ENCODE measurements around the gene NMT1. TPM values are rescaled to one million over a fixed set of nuclear protein-coding genes. Genes with fewer than 3 reads are reported as not detected.

The NMT1 gene
- polyA plus RNA-seq, 4 donors: 38.9 to 131 (median 72.0) TPM

GRCh38 chr17:45030733-45031132, 30.4 kb upstream of the NMT1 start:
- Histone ChIP-seq H3K36me3 (ENCODE audit: control insufficient read depth in 3 of 3, insufficient read depth in 2 of 3, low read depth in 1 of 3, low read length in 3 of 3) (peaks cover 2 to 84% (median 8%) of the 10 kb centered on the region in 3 donors), H3K4me3 (ENCODE audit: low read depth in 1 of 3, low read length in 3 of 3) (no peak overlapping the region), H3K9me3 (ENCODE audit: control insufficient read depth in 2 of 2, insufficient read depth in 1 of 2, low read depth in 1 of 2, low read length in 1 of 2) (no peaks in the 10 kb centered on the region), H3K27ac (ENCODE audit: low read depth in 1 of 3, low read length in 2 of 3) (no peak overlapping the region), H3K27me3 (ENCODE audit: control insufficient read depth in 3 of 3, insufficient read depth in 3 of 3, low read length in 3 of 3) (no peaks in the 10 kb centered on the region), H3K4me1 (ENCODE audit: control insufficient read depth in 3 of 3, insufficient read depth in 2 of 3, low read depth in 1 of 3, low read length in 2 of 3) (peaks cover 0 to 3% (median 0%) of the 10 kb centered on the region in 3 donors)
- DNase-seq: no peak
- 85 to 91% (median 87%) methylated on average over 6 of the region's 6 CpGs for WGBS, 3 donors
- FAIRE-seq: no peak

DNA sequence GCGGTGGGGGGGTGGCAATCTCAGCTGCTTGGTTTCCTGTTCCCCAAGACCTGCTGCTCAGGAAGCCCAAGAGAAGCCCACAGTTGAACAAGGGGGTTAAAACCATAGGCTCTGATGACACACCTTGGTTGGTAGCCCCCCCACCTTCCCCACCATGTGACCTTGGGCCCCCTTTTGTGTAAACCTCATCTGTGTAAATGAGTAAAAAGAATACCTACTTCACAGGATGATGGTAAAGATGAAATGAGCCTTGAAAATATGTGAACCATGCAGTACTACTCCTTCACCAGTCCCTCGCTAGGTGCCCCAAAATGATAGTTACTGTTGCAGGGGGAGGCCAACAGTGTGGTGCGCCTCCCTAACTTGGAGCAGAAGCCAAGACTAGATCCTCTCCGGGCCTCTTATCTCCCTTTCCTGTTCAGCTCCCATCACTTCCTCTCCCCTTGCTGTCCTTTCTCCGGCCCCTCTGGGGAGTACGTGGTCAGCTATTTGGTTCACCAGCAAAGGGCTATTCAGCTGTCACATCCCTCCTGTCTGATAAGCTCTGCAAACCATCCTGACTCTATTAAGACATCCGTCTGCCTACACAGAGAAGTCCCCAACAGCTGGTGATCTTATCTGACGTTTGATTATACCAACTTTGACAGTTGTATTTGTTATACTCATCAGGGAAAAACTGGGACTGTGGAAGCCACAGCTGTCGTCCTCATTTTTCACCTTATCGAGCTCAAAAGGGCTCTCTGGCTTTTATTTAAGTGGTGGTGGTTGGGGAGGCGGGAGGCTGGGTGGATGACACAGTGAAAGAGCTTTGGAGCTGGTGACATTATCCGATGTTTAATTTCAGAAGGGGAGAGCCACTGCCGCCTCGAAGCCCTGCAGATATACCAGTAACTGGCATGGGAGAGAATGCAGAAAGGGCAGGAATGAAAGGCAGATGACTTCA, 29.6 kb upstream of the NMT1 start:
- WGBS, 3 donors: 65 to 89% (median 85%) methylated on average over 14 of the region's 14 CpGs
- DNase-seq (no peak), FAIRE-seq (no peak)
- H3K9me3 ChIP-seq (ENCODE audit: control insufficient read depth in 2 of 2, insufficient read depth in 1 of 2, low read depth in 1 of 2, low read length in 1 of 2): no peaks in the 10 kb centered on the region
- H3K4me1 ChIP-seq (ENCODE audit: control insufficient read depth in 3 of 3, insufficient read depth in 2 of 3, low read depth in 1 of 3, low read length in 2 of 3): peaks cover 0 to 7% (median 0%) of the 10 kb centered on the region in 3 donors
- H3K27me3 ChIP-seq (ENCODE audit: control insufficient read depth in 3 of 3, insufficient read depth in 3 of 3, low read length in 3 of 3): no peaks in the 10 kb centered on the region
- H3K36me3 ChIP-seq (ENCODE audit: control insufficient read depth in 3 of 3, insufficient read depth in 2 of 3, low read depth in 1 of 3, low read length in 3 of 3): peaks cover 2 to 84% (median 8%) of the 10 kb centered on the region in 3 donors
- no peak overlapping the region for H3K4me3 ChIP-seq (ENCODE audit: low read depth in 1 of 3, low read length in 3 of 3)
- peak overlapping the region in 1 of 3 donors; percentile 0 for H3K27ac ChIP-seq (ENCODE audit: low read depth in 1 of 3, low read length in 2 of 3)

- Histone ChIP-seq H3K27ac (ENCODE audit: low read depth in 1 of 3, low read length in 2 of 3) (peak overlapping the region in 1 of 3 donors; percentile 0), H3K27me3 (ENCODE audit: control insufficient read depth in 3 of 3, insufficient read depth in 3 of 3, low read length in 3 of 3) (no peaks in the 10 kb centered on the region), H3K36me3 (ENCODE audit: control insufficient read depth in 3 of 3, insufficient read depth in 2 of 3, low read depth in 1 of 3, low read length in 3 of 3) (peaks cover 0 to 80% (median 8%) of the 10 kb centered on the region in 3 donors), H3K9me3 (ENCODE audit: control insufficient read depth in 2 of 2, insufficient read depth in 1 of 2, low read depth in 1 of 2, low read length in 1 of 2) (no peaks in the 10 kb centered on the region), H3K4me1 (ENCODE audit: control insufficient read depth in 3 of 3, insufficient read depth in 2 of 3, low read depth in 1 of 3, low read length in 2 of 3) (peaks cover 0 to 13% (median 2%) of the 10 kb centered on the region in 3 donors), H3K4me3 (ENCODE audit: low read depth in 1 of 3, low read length in 3 of 3) (no peak overlapping the region)
- 80 to 93% (median 90%) methylated on average over 9 of the region's 9 CpGs for WGBS, 3 donors
- FAIRE-seq: no peak
- DNase-seq: no peak
These were observed 29.0 kb upstream of the NMT1 start for GRCh38 chr17:45032174-45032541.

GRCh38 chr17:45034599-45034998, 26.5 kb upstream of the NMT1 start:
- Histone ChIP-seq H3K9me3 (ENCODE audit: control insufficient read depth in 2 of 2, insufficient read depth in 1 of 2, low read depth in 1 of 2, low read length in 1 of 2) (no peaks in the 10 kb centered on the region), H3K36me3 (ENCODE audit: control insufficient read depth in 3 of 3, insufficient read depth in 2 of 3, low read depth in 1 of 3, low read length in 3 of 3) (peaks cover 0 to 75% (median 8%) of the 10 kb centered on the region in 3 donors), H3K4me3 (ENCODE audit: low read depth in 1 of 3, low read length in 3 of 3) (no peak overlapping the region), H3K27me3 (ENCODE audit: control insufficient read depth in 3 of 3, insufficient read depth in 3 of 3, low read length in 3 of 3) (no peaks in the 10 kb centered on the region), H3K27ac (ENCODE audit: low read depth in 1 of 3, low read length in 2 of 3) (no peak overlapping the region), H3K4me1 (ENCODE audit: control insufficient read depth in 3 of 3, insufficient read depth in 2 of 3, low read depth in 1 of 3, low read length in 2 of 3) (peaks cover 0 to 14% (median 2%) of the 10 kb centered on the region in 3 donors)
- no peak for DNase-seq
- WGBS, 3 donors: 95 to 98% (median 95%) methylated on average over 14 of the region's 14 CpGs
- FAIRE-seq: no peak

GRCh38 chr17:45035848-45036247, 25.3 kb upstream of the NMT1 start:
- Histone ChIP-seq H3K27me3 (ENCODE audit: control insufficient read depth in 3 of 3, insufficient read depth in 3 of 3, low read length in 3 of 3) (no peaks in the 10 kb centered on the region), H3K4me3 (ENCODE audit: low read depth in 1 of 3, low read length in 3 of 3) (no peak overlapping the region), H3K9me3 (ENCODE audit: control insufficient read depth in 2 of 2, insufficient read depth in 1 of 2, low read depth in 1 of 2, low read length in 1 of 2) (no peaks in the 10 kb centered on the region), H3K4me1 (ENCODE audit: control insufficient read depth in 3 of 3, insufficient read depth in 2 of 3, low read depth in 1 of 3, low read length in 2 of 3) (peaks cover 0 to 14% (median 2%) of the 10 kb centered on the region in 3 donors), H3K27ac (ENCODE audit: low read depth in 1 of 3, low read length in 2 of 3) (no peak overlapping the region), H3K36me3 (ENCODE audit: control insufficient read depth in 3 of 3, insufficient read depth in 2 of 3, low read depth in 1 of 3, low read length in 3 of 3) (peaks cover 0 to 66% (median 8%) of the 10 kb centered on the region in 3 donors)
- WGBS, 3 donors: 92 to 96% (median 96%) methylated on average over 14 of the region's 14 CpGs
- FAIRE-seq (no peak), DNase-seq (no peak)

DNA sequence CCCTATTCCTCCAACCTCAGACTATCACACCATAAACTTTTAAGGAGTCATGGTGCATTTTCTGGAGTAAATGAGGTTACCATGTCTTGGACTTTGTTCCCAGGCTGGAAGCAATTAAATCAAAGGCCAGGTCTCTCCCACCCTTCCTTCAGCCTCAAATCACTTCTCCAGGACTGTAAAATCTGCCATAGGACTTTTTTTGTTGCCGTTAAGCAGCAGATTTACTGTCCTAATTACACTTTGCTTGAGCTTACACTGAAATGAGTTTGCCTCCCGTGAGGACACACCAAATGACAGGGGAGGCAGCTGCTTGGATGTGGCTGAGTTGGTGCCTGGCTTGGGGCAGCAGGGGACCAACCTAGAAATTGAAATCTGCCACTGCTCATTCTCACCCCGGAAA, 24.4 kb upstream of the NMT1 start:
- WGBS, 3 donors: 28 to 58% (median 40%) methylated on average over 3 of the region's 3 CpGs
- peak overlapping the region in 1 of 3 donors; percentile 4 for H3K27ac ChIP-seq (ENCODE audit: low read depth in 1 of 3, low read length in 2 of 3)
- FAIRE-seq: no peak

DNA sequence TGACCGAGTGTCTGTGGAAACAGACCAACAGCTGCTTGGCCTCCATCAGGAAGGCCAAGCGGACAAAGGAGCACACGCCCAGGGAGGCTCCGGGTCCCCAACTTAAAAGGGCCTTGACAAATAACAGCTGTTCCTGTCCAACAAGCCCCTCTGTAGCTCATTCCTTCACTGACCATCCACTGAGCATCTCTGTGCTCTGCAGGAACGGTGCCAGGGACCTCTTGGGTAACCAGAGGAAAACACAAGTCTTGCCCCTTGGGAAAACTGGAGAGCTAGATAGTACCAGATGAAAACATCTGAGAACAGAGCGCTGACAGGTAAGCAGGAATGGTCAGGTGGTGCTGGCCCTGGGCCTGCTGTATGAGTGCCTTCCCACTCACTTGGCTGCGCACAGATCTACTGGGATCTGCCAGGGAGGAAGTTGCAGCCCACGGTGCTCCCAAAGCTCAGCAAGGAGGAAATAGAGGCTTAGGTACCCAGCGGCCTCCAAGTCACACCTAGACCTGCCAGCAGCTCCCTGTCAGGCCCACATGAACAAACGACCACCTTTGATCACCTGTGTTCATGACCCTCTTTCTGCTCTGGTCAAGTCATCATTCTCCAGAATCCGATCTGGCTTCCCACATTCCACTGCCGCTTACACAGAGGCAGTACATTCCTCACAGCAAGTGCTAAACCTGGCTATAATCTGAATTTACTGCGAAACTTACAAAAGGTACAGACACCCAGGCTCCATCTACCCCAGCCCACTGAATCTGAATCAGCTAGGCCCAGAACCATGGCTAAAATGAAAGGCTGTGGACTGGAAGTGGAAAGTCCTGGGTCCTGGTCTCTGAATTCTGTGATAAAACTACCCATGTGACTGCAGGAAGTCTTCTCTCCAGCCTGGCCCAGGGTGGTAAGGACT, 22.1 kb upstream of the NMT1 start:
- DNase-seq (no peak), FAIRE-seq (no peak)
- H3K36me3 ChIP-seq (ENCODE audit: control insufficient read depth in 3 of 3, insufficient read depth in 2 of 3, low read depth in 1 of 3, low read length in 3 of 3): peaks cover 0 to 48% (median 2%) of the 10 kb centered on the region in 3 donors
- H3K9me3 ChIP-seq (ENCODE audit: control insufficient read depth in 2 of 2, insufficient read depth in 1 of 2, low read depth in 1 of 2, low read length in 1 of 2): no peaks in the 10 kb centered on the region
- H3K4me1 ChIP-seq (ENCODE audit: control insufficient read depth in 3 of 3, insufficient read depth in 2 of 3, low read depth in 1 of 3, low read length in 2 of 3): peaks cover 0 to 14% (median 2%) of the 10 kb centered on the region in 3 donors
- no peak overlapping the region for H3K4me3 ChIP-seq (ENCODE audit: low read depth in 1 of 3, low read length in 3 of 3)
- H3K27me3 ChIP-seq (ENCODE audit: control insufficient read depth in 3 of 3, insufficient read depth in 3 of 3, low read length in 3 of 3): no peaks in the 10 kb centered on the region
- no peak overlapping the region for H3K27ac ChIP-seq (ENCODE audit: low read depth in 1 of 3, low read length in 2 of 3)
- WGBS, 3 donors: 70 to 88% (median 84%) methylated on average over 13 of the region's 13 CpGs

More for the DNA sequence above, 24.4 kb upstream of the NMT1 start:
- Histone ChIP-seq H3K4me1 (ENCODE audit: control insufficient read depth in 3 of 3, insufficient read depth in 2 of 3, low read depth in 1 of 3, low read length in 2 of 3) (peaks cover 0 to 14% (median 2%) of the 10 kb centered on the region in 3 donors), H3K9me3 (ENCODE audit: control insufficient read depth in 2 of 2, insufficient read depth in 1 of 2, low read depth in 1 of 2, low read length in 1 of 2) (no peaks in the 10 kb centered on the region), H3K36me3 (ENCODE audit: control insufficient read depth in 3 of 3, insufficient read depth in 2 of 3, low read depth in 1 of 3, low read length in 3 of 3) (peaks cover 0 to 61% (median 8%) of the 10 kb centered on the region in 3 donors), H3K27me3 (ENCODE audit: control insufficient read depth in 3 of 3, insufficient read depth in 3 of 3, low read length in 3 of 3) (no peaks in the 10 kb centered on the region), H3K4me3 (ENCODE audit: low read depth in 1 of 3, low read length in 3 of 3) (no peak overlapping the region)
- peak; percentile 51 to 74 for DNase-seq

GRCh38 chr17:45040459-45040858, 20.7 kb upstream of the NMT1 start:
- no peak overlapping the region for H3K27ac ChIP-seq (ENCODE audit: low read depth in 1 of 3, low read length in 2 of 3)
- FAIRE-seq (no peak), DNase-seq (no peak)
- H3K4me3 ChIP-seq (ENCODE audit: low read depth in 1 of 3, low read length in 3 of 3): no peak overlapping the region
- H3K36me3 ChIP-seq (ENCODE audit: control insufficient read depth in 3 of 3, insufficient read depth in 2 of 3, low read depth in 1 of 3, low read length in 3 of 3): peaks cover 0 to 39% (median 0%) of the 10 kb centered on the region in 3 donors
- WGBS, 3 donors: 74 to 87% (median 85%) methylated on average over 4 of the region's 4 CpGs
- H3K27me3 ChIP-seq (ENCODE audit: control insufficient read depth in 3 of 3, insufficient read depth in 3 of 3, low read length in 3 of 3): no peaks in the 10 kb centered on the region
- no peaks in the 10 kb centered on the region for H3K9me3 ChIP-seq (ENCODE audit: control insufficient read depth in 2 of 2, insufficient read depth in 1 of 2, low read depth in 1 of 2, low read length in 1 of 2)
- H3K4me1 ChIP-seq (ENCODE audit: control insufficient read depth in 3 of 3, insufficient read depth in 2 of 3, low read depth in 1 of 3, low read length in 2 of 3): peaks cover 0 to 13% (median 2%) of the 10 kb centered on the region in 3 donors
